ENCODE measurements around the gene HMSD. TPM values are rescaled to one million over a fixed set of nuclear protein-coding genes. Genes with fewer than 3 reads are reported as not detected.

Gene HMSD
- polyA plus RNA-seq, 3 donors = not detected

- H3K36me3 ChIP-seq (replicated peaks in 1 of 2; ENCODE audit: control insufficient read depth in 1 of 2, insufficient read depth in 2 of 2, low read length in 2 of 2) = no peaks in the 10 kb centered on the region
- intact Hi-C loops (cut with micrococcal nuclease) = loop anchor here in 1 of 2 donors (2.0 kb wide), 1 partner anchor 17 kb away; no protein-coding TSS in a partner anchor
- Mint-ChIP-seq H3K9me3 (no peaks in the 10 kb centered on the region), H3K4me3 (no peak overlapping the region), H3K4me1 (peaks cover 36% of the 10 kb centered on the region), H3K36me3 (no peaks in the 10 kb centered on the region), H3K27ac (no peak overlapping the region), H3K27me3 (ENCODE audit: low read depth in 3 of 3) (peaks cover 0 to 5% (median 0%) of the 10 kb centered on the region in 3 donors)
- H3K9me3 ChIP-seq (replicated peaks in 1 of 2; ENCODE audit: control insufficient read depth in 1 of 2, insufficient read depth in 1 of 2, low read length in 2 of 2) = no peaks in the 10 kb centered on the region
- no CpG with 5 or more reads among the region's 1 CpG for WGBS (ENCODE audit: insufficient coverage)
- no peaks in the 10 kb centered on the region for H3K27me3 ChIP-seq (ENCODE audit: control insufficient read depth in 2 of 2, insufficient read depth in 2 of 2, low read length in 2 of 2)
- H3K27ac ChIP-seq (ENCODE audit: low read depth in 1 of 2, low read length in 2 of 2) = no peak overlapping the region
- H3K9ac ChIP-seq (ENCODE audit: insufficient read depth, low read length, poor library complexity, severe bottlenecking) = no peak overlapping the region
- H3K4me3 ChIP-seq (replicated peaks in 1 of 3; ENCODE audit: low read depth in 2 of 3, low read length in 3 of 3) = no peak overlapping the region
- TF ChIP-seq CTCF (IDR thresholded peaks at IDR 0.05) = no peak
- peaks cover 5% of the 10 kb centered on the region for H3K79me2 ChIP-seq (ENCODE audit: insufficient read depth, low read length)
- no peaks in the 10 kb centered on the region for H4K20me1 ChIP-seq (ENCODE audit: insufficient read depth, low read length)
- DNase-seq = peak in 2 of 3 donors; percentile 40 to 47
- no peak overlapping the region for H3K4me2 ChIP-seq (replicated peaks; ENCODE audit: extremely low read depth, low read length, poor library complexity, severe bottlenecking)
- no peak overlapping the region for H2AFZ ChIP-seq (ENCODE audit: insufficient read depth, low read depth, low read length, poor library complexity, severe bottlenecking)
- peaks cover 27 to 32% of the 10 kb centered on the region in 2 donors for H3K4me1 ChIP-seq (ENCODE audit: control insufficient read depth in 1 of 2, insufficient read depth in 2 of 2, low read length in 2 of 2)
These were observed 13.0 kb downstream of the HMSD start for GRCh38 chr18:63962137-63962536.

GRCh38 chr18:63963615-63964256, 14.6 kb downstream of the HMSD start:
- Histone ChIP-seq H3K9me3 (replicated peaks in 1 of 2; ENCODE audit: control insufficient read depth in 1 of 2, insufficient read depth in 1 of 2, low read length in 2 of 2) (no peaks in the 10 kb centered on the region), H3K27me3 (ENCODE audit: control insufficient read depth in 2 of 2, insufficient read depth in 2 of 2, low read length in 2 of 2) (no peaks in the 10 kb centered on the region), H4K20me1 (ENCODE audit: insufficient read depth, low read length) (no peaks in the 10 kb centered on the region), H2AFZ (ENCODE audit: insufficient read depth, low read depth, low read length, poor library complexity, severe bottlenecking) (no peak overlapping the region), H3K9ac (ENCODE audit: insufficient read depth, low read length, poor library complexity, severe bottlenecking) (no peak overlapping the region), H3K4me2 (replicated peaks; ENCODE audit: extremely low read depth, low read length, poor library complexity, severe bottlenecking) (no peak overlapping the region), H3K27ac (ENCODE audit: low read depth in 1 of 2, low read length in 2 of 2) (no peak overlapping the region), H3K79me2 (ENCODE audit: insufficient read depth, low read length) (peaks cover 17% of the 10 kb centered on the region), H3K36me3 (replicated peaks in 1 of 2; ENCODE audit: control insufficient read depth in 1 of 2, insufficient read depth in 2 of 2, low read length in 2 of 2) (no peaks in the 10 kb centered on the region), H3K4me1 (ENCODE audit: control insufficient read depth in 1 of 2, insufficient read depth in 2 of 2, low read length in 2 of 2) (peaks cover 40 to 48% of the 10 kb centered on the region in 2 donors), H3K4me3 (replicated peaks in 1 of 3; ENCODE audit: low read depth in 2 of 3, low read length in 3 of 3) (no peak overlapping the region)
- DNase-seq = peak; percentile 59 to 76 (median 70)
- Mint-ChIP-seq H3K36me3 (no peaks in the 10 kb centered on the region), H3K4me1 (peaks cover 52% of the 10 kb centered on the region), H3K27ac (peak overlapping the region in 4 of 7 donors; percentile 5 to 70 (median 44)), H3K9me3 (no peaks in the 10 kb centered on the region), H3K27me3 (ENCODE audit: low read depth in 3 of 3) (peaks cover 0 to 5% (median 0%) of the 10 kb centered on the region in 3 donors), H3K4me3 (no peak overlapping the region)
- peak; percentile 88 for TF ChIP-seq CTCF (IDR thresholded peaks at IDR 0.05)
- 86% methylated on average over 1 of the region's 1 CpG for WGBS (ENCODE audit: insufficient coverage)
- intact Hi-C loops (cut with micrococcal nuclease) = loop anchor here in 1 of 2 donors (2.0 kb wide), 1 partner anchor 15 kb away; no protein-coding TSS in a partner anchor
